Osteoblast (primary cell): ENCODE results near the gene IGF1. TPM values are rescaled to one million over a fixed set of nuclear protein-coding genes. Genes with fewer than 3 reads are reported as not detected.

Experiments
- DNase-seq: peaks from one replicate; pipeline ENCODE4 v3.0.0; 2011; ENCODE audit warnings: low spot score, mixed read lengths; ENCODE audit not compliant: insufficient read length; ENCODE audit errors: missing footprints
- H2AFZ ChIP-seq: 2 replicates; pipeline ENCODE4 v1.6.0; 2011; ENCODE audit warnings: mild to moderate bottlenecking, low read length
- H3K27ac ChIP-seq: 2 replicates; pipeline ENCODE4 v1.5.1; 2011; ENCODE audit warnings: mild to moderate bottlenecking, low read depth, low read length, moderate library complexity
- H3K27me3 ChIP-seq: 2 replicates; pipeline ENCODE4 v1.6.0; 2012; ENCODE audit warnings: mild to moderate bottlenecking, control low read depth, inconsistent platforms, low read length, moderate library complexity; ENCODE audit not compliant: insufficient read depth
- H3K36me3 ChIP-seq: 2 replicates; pipeline ENCODE4 v1.5.1; 2011; ENCODE audit warnings: mild to moderate bottlenecking, low read length, control low read depth, moderate library complexity; ENCODE audit not compliant: insufficient read depth
- H3K4me1 ChIP-seq: 2 replicates; pipeline ENCODE4 v1.5.1; 2011; ENCODE audit warnings: mild to moderate bottlenecking, low read length, control low read depth, moderate library complexity; ENCODE audit not compliant: insufficient read depth
- H3K4me2 ChIP-seq: 2 replicates; pipeline ENCODE4 v1.6.0; 2011; ENCODE audit warnings: mild to moderate bottlenecking, low read length; ENCODE audit not compliant: insufficient read depth
- H3K4me3 ChIP-seq: fragments of 200-600 bp; sonication (generic); 3 replicates; pipeline ENCODE4 v1.5.1; 2012; ENCODE audit warnings: mild to moderate bottlenecking, low read length, inconsistent platforms; ENCODE audit not compliant: insufficient read depth
- H3K79me2 ChIP-seq: 2 replicates; pipeline ENCODE4 v1.6.0; 2012; ENCODE audit warnings: mild to moderate bottlenecking, low read length, control low read depth, inconsistent platforms; ENCODE audit not compliant: insufficient read depth
- H3K9me3 ChIP-seq: 2 replicates; pipeline ENCODE4 v1.5.1; 2011; ENCODE audit warnings: low read depth, low read length, control low read depth
- H4K20me1 ChIP-seq: 2 replicates; pipeline ENCODE4 v1.6.0; 2012; ENCODE audit warnings: mild to moderate bottlenecking, low read length, control low read depth; ENCODE audit not compliant: insufficient read depth
- total RNA-seq: library from RNA; depleted of rRNA; stranded (reverse); fragments of >200 nt; gene quantifications from 2 replicates; pipeline ENCODE4 v1.2.3, GENCODE V29; 2012
- TF ChIP-seq, protein P1 (sequence below): IDR thresholded peaks from 2 replicates; pipeline ENCODE4 v1.5.1; 2011; ENCODE audit warnings: mild to moderate bottlenecking, low read depth, low read length, moderate library complexity; ENCODE audit errors: extremely low read depth

IGF1 gene
- total RNA-seq, 1 donor = 0.72 TPM

DNA sequence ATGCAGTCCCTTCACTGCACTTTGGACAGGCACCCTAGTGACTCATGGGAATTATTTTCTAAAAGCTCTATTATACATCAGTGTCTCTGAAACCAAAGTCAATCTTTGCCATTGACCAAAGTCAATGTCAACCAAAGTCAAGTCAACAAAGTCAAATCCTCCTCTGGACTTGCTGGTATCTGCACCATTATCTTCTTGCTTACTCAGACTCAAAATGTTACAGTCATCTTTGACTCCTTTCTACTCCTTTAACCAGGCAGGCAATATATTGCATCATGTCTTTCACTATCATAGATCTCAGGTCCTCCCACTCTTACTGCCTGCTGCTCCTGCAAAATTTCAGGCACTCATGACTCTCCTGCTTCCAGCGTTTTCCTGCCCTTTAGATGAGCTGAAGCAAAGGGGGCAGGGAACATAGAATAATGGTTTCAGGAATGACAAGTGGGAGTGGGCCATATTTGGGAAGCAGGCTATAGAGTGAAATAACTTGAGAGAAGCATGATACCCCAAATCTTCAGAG, 39.2 kb downstream of the IGF1 start:
- Histone ChIP-seq H3K79me2 (no peaks in the 10 kb centered on the region), H2AFZ (no peak overlapping the region), H3K36me3 (no peaks in the 10 kb centered on the region), H3K27ac (no peak overlapping the region), H3K27me3 (no peaks in the 10 kb centered on the region), H4K20me1 (no peaks in the 10 kb centered on the region), H3K4me3 (no peak overlapping the region), H3K4me1 (no peaks in the 10 kb centered on the region), H3K9me3 (no peaks in the 10 kb centered on the region), H3K4me2 (no peak overlapping the region)
- TF ChIP-seq, protein P1, sequence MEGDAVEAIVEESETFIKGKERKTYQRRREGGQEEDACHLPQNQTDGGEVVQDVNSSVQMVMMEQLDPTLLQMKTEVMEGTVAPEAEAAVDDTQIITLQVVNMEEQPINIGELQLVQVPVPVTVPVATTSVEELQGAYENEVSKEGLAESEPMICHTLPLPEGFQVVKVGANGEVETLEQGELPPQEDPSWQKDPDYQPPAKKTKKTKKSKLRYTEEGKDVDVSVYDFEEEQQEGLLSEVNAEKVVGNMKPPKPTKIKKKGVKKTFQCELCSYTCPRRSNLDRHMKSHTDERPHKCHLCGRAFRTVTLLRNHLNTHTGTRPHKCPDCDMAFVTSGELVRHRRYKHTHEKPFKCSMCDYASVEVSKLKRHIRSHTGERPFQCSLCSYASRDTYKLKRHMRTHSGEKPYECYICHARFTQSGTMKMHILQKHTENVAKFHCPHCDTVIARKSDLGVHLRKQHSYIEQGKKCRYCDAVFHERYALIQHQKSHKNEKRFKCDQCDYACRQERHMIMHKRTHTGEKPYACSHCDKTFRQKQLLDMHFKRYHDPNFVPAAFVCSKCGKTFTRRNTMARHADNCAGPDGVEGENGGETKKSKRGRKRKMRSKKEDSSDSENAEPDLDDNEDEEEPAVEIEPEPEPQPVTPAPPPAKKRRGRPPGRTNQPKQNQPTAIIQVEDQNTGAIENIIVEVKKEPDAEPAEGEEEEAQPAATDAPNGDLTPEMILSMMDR = no peak
- DNase-seq = no peak

DNA sequence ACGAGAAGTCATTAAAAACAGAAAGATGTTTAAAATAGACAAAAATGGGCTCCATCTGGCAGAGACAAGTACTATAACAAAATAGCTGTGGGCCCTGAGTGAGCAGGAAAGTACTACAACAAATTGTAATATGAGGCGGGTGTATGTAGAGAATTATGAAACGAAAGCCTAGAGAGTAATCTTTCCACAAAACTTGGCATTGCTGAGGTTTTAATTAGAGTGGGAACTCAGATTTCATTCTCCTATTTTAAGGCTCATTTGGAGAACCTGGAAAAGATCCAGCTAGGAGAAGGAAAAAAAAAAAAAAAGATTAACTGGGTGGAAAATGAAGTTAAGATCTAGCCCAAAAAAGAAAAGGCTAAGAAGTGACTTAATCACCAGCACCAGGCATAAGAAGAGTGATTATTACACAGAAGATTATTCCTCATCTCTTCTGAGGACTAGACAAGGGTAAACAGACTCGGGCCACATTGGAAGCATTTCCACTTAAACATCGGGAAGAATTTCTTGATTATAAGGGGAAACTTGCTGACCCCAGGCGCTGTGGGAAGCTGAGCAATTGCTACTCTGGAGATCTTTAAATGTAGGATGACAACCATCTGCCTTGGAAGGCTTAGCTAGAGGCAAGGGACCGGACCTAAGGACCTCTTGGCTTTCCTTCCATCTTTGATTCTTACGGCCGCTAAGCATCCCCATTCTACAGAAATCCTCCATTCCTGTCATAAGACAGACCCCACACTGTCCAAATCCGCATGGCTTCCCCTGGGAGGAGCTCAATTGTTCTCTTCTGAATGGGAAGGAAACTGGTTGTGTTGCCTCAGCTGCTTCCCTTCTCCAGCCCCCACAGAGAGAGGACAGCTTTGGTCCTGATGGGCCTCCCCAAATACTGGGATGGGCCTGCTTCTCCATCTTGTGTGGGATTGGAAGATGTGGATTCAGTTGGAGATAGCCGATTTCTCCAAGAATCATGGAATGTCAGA, 40.6 kb downstream of the IGF1 start:
- no peaks in the 10 kb centered on the region for H3K79me2 ChIP-seq
- H3K9me3 ChIP-seq = no peaks in the 10 kb centered on the region
- H3K27ac ChIP-seq = no peak overlapping the region
- H3K4me2 ChIP-seq = no peak overlapping the region
- H3K27me3 ChIP-seq = no peaks in the 10 kb centered on the region
- no peak for DNase-seq
- H3K4me1 ChIP-seq = no peaks in the 10 kb centered on the region
- TF ChIP-seq, protein P1 = no peak
- H3K36me3 ChIP-seq = no peaks in the 10 kb centered on the region
- H3K4me3 ChIP-seq = no peak overlapping the region
- no peak overlapping the region for H2AFZ ChIP-seq
- no peaks in the 10 kb centered on the region for H4K20me1 ChIP-seq

DNA sequence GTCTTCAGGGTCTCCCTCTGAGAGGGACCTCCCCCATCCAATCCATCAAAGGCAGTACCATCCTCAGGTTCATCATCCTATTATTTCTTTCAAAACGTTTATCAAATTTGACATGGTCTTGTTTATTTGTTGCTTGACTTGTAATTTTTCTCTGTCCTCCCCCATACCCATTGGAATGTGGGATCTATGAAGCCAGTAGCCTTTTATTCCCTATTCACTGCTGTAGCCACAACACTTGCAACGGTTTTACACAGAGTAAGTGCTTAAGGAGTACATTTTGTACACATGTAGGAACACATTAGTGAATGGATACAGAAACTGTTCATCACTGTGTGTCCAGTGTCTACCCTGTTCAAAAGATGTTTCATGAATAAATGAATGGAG, 41.5 kb downstream of the IGF1 start:
- Histone ChIP-seq H3K4me3 (no peak overlapping the region), H2AFZ (no peak overlapping the region), H3K27me3 (no peaks in the 10 kb centered on the region), H3K36me3 (no peaks in the 10 kb centered on the region), H3K4me2 (no peak overlapping the region), H3K27ac (no peak overlapping the region), H3K79me2 (no peaks in the 10 kb centered on the region), H3K4me1 (no peaks in the 10 kb centered on the region), H4K20me1 (no peaks in the 10 kb centered on the region), H3K9me3 (no peaks in the 10 kb centered on the region)
- DNase-seq = no peak
- TF ChIP-seq, protein P1 = no peak
